Tibial nerve (tissue), 4 donors: ENCODE data around the gene CXCL17. TPM values are rescaled to one million over a fixed set of nuclear protein-coding genes. Genes with fewer than 3 reads are reported as not detected.

Experiments used
- DNase-seq, 2 donors: peaks; one replicate each; pipeline ENCODE4 v3.0.0-alpha.2; 2019; ENCODE audit warnings: low spot score in 2 of 2
- H3K27ac ChIP-seq, 4 donors: fragments of 200-600 bp; sonication (generic) in 3 of 4; one replicate each; pipeline ENCODE4 v1.5.1; 2017 to 2019; ENCODE audit warnings: mild to moderate bottlenecking in 1 of 4
- H3K27me3 ChIP-seq, 2 donors: fragments of 200-600 bp; sonication (generic) in 1 of 2; one replicate each; pipeline versions ENCODE4 v1.5.1 to v1.6.0; 2017 to 2019
- H3K36me3 ChIP-seq, 3 donors: fragments of 200-600 bp; sonication (generic); one replicate each; pipeline ENCODE4 v1.5.1; 2018 to 2019
- H3K4me1 ChIP-seq, 4 donors: fragments of 200-600 bp; sonication (generic) in 3 of 4; one replicate each; pipeline ENCODE4 v1.5.1; 2017 to 2019
- H3K4me3 ChIP-seq, 4 donors: fragments of 200-600 bp; sonication (generic) in 3 of 4; one replicate each; pipeline ENCODE4 v1.5.1; 2017 to 2019; ENCODE audit warnings: mild to moderate bottlenecking in 1 of 4, moderate library complexity in 1 of 4
- H3K9me3 ChIP-seq, 4 donors: fragments of 200-600 bp; sonication (generic) in 3 of 4; one replicate each; pipeline ENCODE4 v1.5.1; 2017 to 2019
- CTCF ChIP-seq, 5 experiments: fragments of 200-600 bp in 3 of 5; fragments of 450-650 bp in 2 of 5; sonication (generic) in 3 of 5; IDR thresholded peaks; one replicate each; pipeline ENCODE4 v1.5.1; 2016 to 2019; ENCODE audit warnings: antibody characterized with exemption in 5 of 5, mild to moderate bottlenecking in 3 of 5, moderate library complexity in 2 of 5
- EP300 ChIP-seq, 2 donors: sonication (generic); formaldehyde crosslinking; IDR thresholded peaks; one replicate each; pipeline ENCODE4 v1.6.1; 2017; ENCODE audit warnings: antibody characterized with exemption in 2 of 2, mild to moderate bottlenecking in 1 of 2
- POLR2A ChIP-seq, 2 donors: fragments of 450-650 bp; IDR thresholded peaks; one replicate each; pipeline ENCODE4 v1.6.1; 2017; ENCODE audit warnings: antibody characterized with exemption in 2 of 2, mild to moderate bottlenecking in 2 of 2, moderate library complexity in 2 of 2
- WGBS, 2 donors: methylation state at CpG; one replicate each; pipeline ENCODE4 v1.1.5; 2018; 5-methylcytosine and 5-hydroxymethylcytosine counted together
- total RNA-seq, 4 donors: library from RNA; depleted of rRNA; stranded (reverse); fragments of >200 nt; gene quantifications; one replicate each; pipeline ENCODE4 v1.1.0, GENCODE V29; 2016

The CXCL17 gene
- total RNA-seq, 4 donors from 2014 or later, result not detected

GRCh38 chr19:42422092-42422900 is 20.4 kb downstream of the CXCL17 start:
- no peak for TF ChIP-seq EP300 (IDR thresholded peaks at IDR 0.05)
- no peak for TF ChIP-seq CTCF (IDR thresholded peaks at IDR 0.05)
- TF ChIP-seq POLR2A (IDR thresholded peaks at IDR 0.05), result no peak
- DNase-seq, result no peak
- H3K27me3 ChIP-seq, result peaks cover 0 to 37% of the 10 kb centered on the region in 2 donors
- H3K9me3 ChIP-seq, result no peaks in the 10 kb centered on the region
- H3K4me1 ChIP-seq, result peaks cover 0 to 40% (median 11%) of the 10 kb centered on the region in 4 donors
- H3K27ac ChIP-seq, result peak overlapping the region in 2 of 4 donors; percentile 71 to 75
- no peaks in the 10 kb centered on the region for H3K36me3 ChIP-seq
- 47 to 60% methylated on average over 16 to 17 of the region's 17 CpGs for WGBS, 2 donors
- peak overlapping the region; percentile 50 to 64 (median 57) for H3K4me3 ChIP-seq

- no peak for TF ChIP-seq POLR2A (IDR thresholded peaks at IDR 0.05)
- TF ChIP-seq EP300 (IDR thresholded peaks at IDR 0.05), result peak in 1 of 2 donors; percentile 30
- no peak overlapping the region for H3K4me3 ChIP-seq
- 75 to 87% methylated on average over 9 of the region's 9 CpGs for WGBS, 2 donors
- H3K27me3 ChIP-seq, result peaks cover 0 to 37% of the 10 kb centered on the region in 2 donors
- peaks cover 0 to 40% (median 11%) of the 10 kb centered on the region in 4 donors for H3K4me1 ChIP-seq
- H3K9me3 ChIP-seq, result no peaks in the 10 kb centered on the region
- H3K36me3 ChIP-seq, result no peaks in the 10 kb centered on the region
- H3K27ac ChIP-seq, result peak overlapping the region in 1 of 4 donors; percentile 45
- no peak for DNase-seq
Measured at GRCh38 chr19:42421591-42422031, 21.1 kb downstream of the CXCL17 start.

GRCh38 chr19:42421101-42421500 is 21.6 kb downstream of the CXCL17 start:
- TF ChIP-seq POLR2A (IDR thresholded peaks at IDR 0.05), result no peak
- no peak for TF ChIP-seq CTCF (IDR thresholded peaks at IDR 0.05)
- no peak for TF ChIP-seq EP300 (IDR thresholded peaks at IDR 0.05)
- H3K4me1 ChIP-seq, result peaks cover 0 to 40% (median 11%) of the 10 kb centered on the region in 4 donors
- no peak overlapping the region for H3K4me3 ChIP-seq
- 77 to 78% methylated on average over 4 of the region's 4 CpGs for WGBS, 2 donors
- peak overlapping the region in 1 of 4 donors; percentile 45 for H3K27ac ChIP-seq
- peaks cover 0 to 37% of the 10 kb centered on the region in 2 donors for H3K27me3 ChIP-seq
- DNase-seq, result no peak
- no peaks in the 10 kb centered on the region for H3K36me3 ChIP-seq
- no peaks in the 10 kb centered on the region for H3K9me3 ChIP-seq

- DNase-seq, result no peak
- Histone ChIP-seq H3K36me3 (no peaks in the 10 kb centered on the region), H3K4me3 (no peak overlapping the region), H3K9me3 (no peaks in the 10 kb centered on the region), H3K4me1 (peaks cover 0 to 40% (median 11%) of the 10 kb centered on the region in 4 donors), H3K27ac (no peak overlapping the region), H3K27me3 (peaks cover 0 to 28% of the 10 kb centered on the region in 2 donors)
- TF ChIP-seq POLR2A (IDR thresholded peaks at IDR 0.05) (no peak), CTCF (IDR thresholded peaks at IDR 0.05) (peak; percentile 17 to 37 (median 27)), EP300 (IDR thresholded peaks at IDR 0.05) (no peak)
- 36 to 39% methylated on average over 10 of the region's 10 CpGs for WGBS, 2 donors
Measured at GRCh38 chr19:42420055-42420544, 22.6 kb downstream of the CXCL17 start.

- H3K36me3 ChIP-seq, result no peaks in the 10 kb centered on the region
- WGBS, 2 donors, result 60 to 78% methylated on average over 6 of the region's 6 CpGs
- no peak overlapping the region for H3K27ac ChIP-seq
- no peaks in the 10 kb centered on the region for H3K9me3 ChIP-seq
- DNase-seq, result no peak
- no peak for TF ChIP-seq EP300 (IDR thresholded peaks at IDR 0.05)
- TF ChIP-seq POLR2A (IDR thresholded peaks at IDR 0.05), result no peak
- TF ChIP-seq CTCF (IDR thresholded peaks at IDR 0.05), result no peak
- H3K27me3 ChIP-seq, result peaks cover 0 to 20% of the 10 kb centered on the region in 2 donors
- peaks cover 0 to 35% (median 10%) of the 10 kb centered on the region in 4 donors for H3K4me1 ChIP-seq
- H3K4me3 ChIP-seq, result no peak overlapping the region
Measured at GRCh38 chr19:42419309-42419708, 23.4 kb downstream of the CXCL17 start.
